Measurements from ENCODE around the gene VCP. TPM values are rescaled to one million over a fixed set of nuclear protein-coding genes. Genes with fewer than 3 reads are reported as not detected.
A peak's percentile ranks its signal among the peaks of the same experiment; 100 is the strongest.

VCP gene
- polyA plus RNA-seq, 1 experiment, result 333 TPM

- no peak for DNase-seq (ENCODE audit: low read depth)
- peak overlapping the region; percentile 78 for H3K4me3 ChIP-seq (ENCODE audit: low read depth, low read length)
- H3K36me3 ChIP-seq (ENCODE audit: control insufficient read depth, insufficient read depth, low read length), result peaks cover 22% of the 10 kb centered on the region
- ChIA-PET CTCF (interaction anchor here (0.9 to 2.4 kb wide), 3 partner anchors 13 to 444 kb away, joined by 3 to 12 read pairs (median 5); partner anchors contain the start of gene PIGO), POLR2A (no interaction called here)
- H3K27me3 ChIP-seq (ENCODE audit: control insufficient read depth, insufficient read depth, low read length), result no peaks in the 10 kb centered on the region
- TF ChIP-seq CTCF (IDR thresholded peaks at IDR 0.05; ENCODE audit: insufficient read depth, low read depth, low read length), result no peak
Observed at GRCh38 chr9:35110327-35110761, 37.9 kb upstream of the VCP start.

GRCh38 chr9:35108946-35109575 lies 36.6 kb upstream of the VCP start:
- Histone ChIP-seq H3K36me3 (ENCODE audit: control insufficient read depth, insufficient read depth, low read length) (peaks cover 30% of the 10 kb centered on the region), H3K27me3 (ENCODE audit: control insufficient read depth, insufficient read depth, low read length) (no peaks in the 10 kb centered on the region), H3K4me3 (ENCODE audit: low read depth, low read length) (no peak overlapping the region)
- CTCF ChIA-PET, result interaction anchor here (0.7 to 1.0 kb wide), 2 partner anchors 12 to 209 kb away, joined by 3 to 4 read pairs; partner anchors contain the start of gene PIGO
- DNase-seq (ENCODE audit: low read depth), result no peak
- POLR2A ChIA-PET, result no interaction called here
- no peak for TF ChIP-seq CTCF (IDR thresholded peaks at IDR 0.05; ENCODE audit: insufficient read depth, low read depth, low read length)

- no peak for TF ChIP-seq CTCF (IDR thresholded peaks at IDR 0.05; ENCODE audit: insufficient read depth, low read depth, low read length)
- Histone ChIP-seq H3K27me3 (ENCODE audit: control insufficient read depth, insufficient read depth, low read length) (no peaks in the 10 kb centered on the region), H3K36me3 (ENCODE audit: control insufficient read depth, insufficient read depth, low read length) (peaks cover 30% of the 10 kb centered on the region), H3K4me3 (ENCODE audit: low read depth, low read length) (no peak overlapping the region)
- CTCF ChIA-PET, result interaction anchor here (1.0 kb wide), 1 partner anchor 12 kb away, joined by 4 read pairs; the partner anchor contains the start of gene PIGO
- POLR2A ChIA-PET, result no interaction called here
- DNase-seq (ENCODE audit: low read depth), result no peak
Observed at GRCh38 chr9:35108461-35108860, 36.0 kb upstream of the VCP start.

GRCh38 chr9:35107297-35108290 lies 35.2 kb upstream of the VCP start:
- Histone ChIP-seq H3K27me3 (ENCODE audit: control insufficient read depth, insufficient read depth, low read length) (no peaks in the 10 kb centered on the region), H3K4me3 (ENCODE audit: low read depth, low read length) (no peak overlapping the region), H3K36me3 (ENCODE audit: control insufficient read depth, insufficient read depth, low read length) (peaks cover 30% of the 10 kb centered on the region)
- no peak for TF ChIP-seq CTCF (IDR thresholded peaks at IDR 0.05; ENCODE audit: insufficient read depth, low read depth, low read length)
- CTCF ChIA-PET, result interaction anchor here (0.7 kb wide), 1 partner anchor 11 kb away, joined by 3 read pairs; the partner anchor contains the start of gene PIGO
- DNase-seq (ENCODE audit: low read depth), result no peak
- POLR2A ChIA-PET, result no interaction called here

- CTCF ChIA-PET, result no interaction called here
- peaks cover 32% of the 10 kb centered on the region for H3K36me3 ChIP-seq (ENCODE audit: control insufficient read depth, insufficient read depth, low read length)
- no peak for TF ChIP-seq CTCF (IDR thresholded peaks at IDR 0.05; ENCODE audit: insufficient read depth, low read depth, low read length)
- no peaks in the 10 kb centered on the region for H3K27me3 ChIP-seq (ENCODE audit: control insufficient read depth, insufficient read depth, low read length)
- H3K4me3 ChIP-seq (ENCODE audit: low read depth, low read length), result no peak overlapping the region
- DNase-seq (ENCODE audit: low read depth), result no peak
- POLR2A ChIA-PET, result no interaction called here
Observed at GRCh38 chr9:35106343-35106730, 33.9 kb upstream of the VCP start.

All from BJ (cell line).